GM23338 (cell line): ENCODE measurements around the gene TBKBP1.

Source experiments
- CREB1 ChIP-seq: fragments of 250-450 bp; sonication (Bioruptor Pico); IDR thresholded peaks from 2 replicates; pipeline ENCODE4 v1.5.0; 2020; ENCODE audit warnings: low read depth, mild to moderate bottlenecking, moderate library complexity
- EZH2 ChIP-seq: fragments of 200-600 bp; sonication (generic); IDR thresholded peaks from one replicate; pipeline ENCODE4 v1.8.0; 2017; ENCODE audit warnings: antibody characterized with exemption, mild to moderate bottlenecking, low read depth; ENCODE audit not compliant: unreplicated experiment
- EZH2phosphoT487 ChIP-seq: fragments of 200-600 bp; sonication (generic); IDR thresholded peaks from one replicate; pipeline ENCODE4 v1.8.1; 2018; ENCODE audit warnings: antibody characterized with exemption; ENCODE audit not compliant: unreplicated experiment
- JUNB ChIP-seq: IDR thresholded peaks from one replicate; pipeline ENCODE4 v1.6.1; 2016; ENCODE audit warnings: antibody characterized with exemption; ENCODE audit not compliant: unreplicated experiment
- NANOG ChIP-seq: IDR thresholded peaks from 2 replicates; pipeline ENCODE4 v1.6.1; 2016; ENCODE audit warnings: antibody characterized with exemption, borderline replicate concordance
- POLR2AphosphoS5 ChIP-seq: IDR thresholded peaks from 2 replicates; pipeline ENCODE4 v1.6.1; 2016; ENCODE audit warnings: antibody characterized with exemption, low read depth
- STAT1 ChIP-seq: IDR thresholded peaks from one replicate; pipeline ENCODE4 v1.6.1; 2016; ENCODE audit warnings: antibody characterized with exemption; ENCODE audit not compliant: unreplicated experiment
- ZNF114 ChIP-seq: fragments of 250-450 bp; sonication (Bioruptor Pico); IDR thresholded peaks from 2 replicates; pipeline ENCODE4 v1.5.0; 2020; ENCODE audit warnings: mild to moderate bottlenecking, moderate library complexity
- ZNF331 ChIP-seq: fragments of 250-450 bp; sonication (Bioruptor Pico); IDR thresholded peaks from 2 replicates; pipeline ENCODE4 v1.5.0; 2020; ENCODE audit warnings: low read depth, mild to moderate bottlenecking, moderate library complexity
- TF ChIP-seq, protein P1 (sequence below), 2 experiments: fragments of 200-600 bp in 1 of 2; sonication (generic) in 1 of 2; conservative IDR thresholded peaks; 2 replicates each; pipeline versions ENCODE4 v1.5.1 to v1.6.1; 2016 to 2017; ENCODE audit warnings: antibody characterized with exemption in 2 of 2, low read depth in 2 of 2, mild to moderate bottlenecking in 2 of 2, moderate library complexity in 1 of 2
- TF ChIP-seq, protein P2 (sequence below): IDR thresholded peaks from 2 replicates; pipeline ENCODE4 v1.6.1; 2016; ENCODE audit warnings: antibody characterized with exemption
- TF ChIP-seq, protein P3 (sequence below): IDR thresholded peaks from one replicate; pipeline ENCODE4 v1.6.1; 2018; ENCODE audit warnings: antibody characterized with exemption; ENCODE audit not compliant: unreplicated experiment
- TF ChIP-seq, protein P4 (sequence below): fragments of 250-450 bp; sonication (Bioruptor Pico); IDR thresholded peaks from 2 replicates; pipeline ENCODE4 v1.5.0; 2020; ENCODE audit warnings: mild to moderate bottlenecking, moderate library complexity

DNA sequence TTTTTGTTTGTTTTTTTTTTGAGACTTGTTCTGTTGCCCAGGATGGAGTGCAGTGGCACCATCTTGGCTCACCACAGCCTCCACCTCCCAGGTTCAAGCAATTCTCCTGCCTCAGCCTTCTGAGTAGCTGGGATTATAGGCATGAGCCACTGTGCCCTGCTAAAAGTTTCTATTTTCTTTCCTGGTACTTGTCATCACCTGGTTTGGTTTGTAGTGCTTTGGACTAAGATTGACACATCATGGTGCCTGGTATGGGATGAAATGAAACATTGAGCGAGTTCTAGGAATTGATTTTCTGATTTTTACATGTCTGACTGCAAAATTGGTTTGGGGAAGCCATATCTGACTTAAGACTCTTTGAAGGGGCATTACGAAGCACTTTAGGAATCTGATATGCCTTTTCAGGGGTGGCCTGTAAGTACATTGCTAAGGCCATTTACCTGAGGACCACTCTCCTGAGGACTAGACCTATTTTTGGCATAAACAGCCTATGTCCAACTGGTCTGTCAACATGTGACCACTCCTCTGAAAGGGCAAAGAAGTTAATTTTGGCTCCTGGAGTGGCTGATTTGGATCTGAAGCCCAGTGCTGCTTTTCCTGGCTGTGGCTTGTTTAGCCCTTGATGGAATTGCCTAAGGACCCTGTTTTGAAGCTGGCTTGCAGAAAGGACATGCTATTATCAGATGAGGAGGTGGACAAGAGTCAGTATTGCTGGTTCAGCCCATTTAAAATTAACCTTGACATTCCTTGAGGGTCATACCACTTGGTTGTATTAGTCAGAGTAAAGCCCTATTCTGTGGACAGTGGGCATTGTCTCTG lies 18.4 kb upstream of the TBKBP1 start:
- TF ChIP-seq, protein P1, sequence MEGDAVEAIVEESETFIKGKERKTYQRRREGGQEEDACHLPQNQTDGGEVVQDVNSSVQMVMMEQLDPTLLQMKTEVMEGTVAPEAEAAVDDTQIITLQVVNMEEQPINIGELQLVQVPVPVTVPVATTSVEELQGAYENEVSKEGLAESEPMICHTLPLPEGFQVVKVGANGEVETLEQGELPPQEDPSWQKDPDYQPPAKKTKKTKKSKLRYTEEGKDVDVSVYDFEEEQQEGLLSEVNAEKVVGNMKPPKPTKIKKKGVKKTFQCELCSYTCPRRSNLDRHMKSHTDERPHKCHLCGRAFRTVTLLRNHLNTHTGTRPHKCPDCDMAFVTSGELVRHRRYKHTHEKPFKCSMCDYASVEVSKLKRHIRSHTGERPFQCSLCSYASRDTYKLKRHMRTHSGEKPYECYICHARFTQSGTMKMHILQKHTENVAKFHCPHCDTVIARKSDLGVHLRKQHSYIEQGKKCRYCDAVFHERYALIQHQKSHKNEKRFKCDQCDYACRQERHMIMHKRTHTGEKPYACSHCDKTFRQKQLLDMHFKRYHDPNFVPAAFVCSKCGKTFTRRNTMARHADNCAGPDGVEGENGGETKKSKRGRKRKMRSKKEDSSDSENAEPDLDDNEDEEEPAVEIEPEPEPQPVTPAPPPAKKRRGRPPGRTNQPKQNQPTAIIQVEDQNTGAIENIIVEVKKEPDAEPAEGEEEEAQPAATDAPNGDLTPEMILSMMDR (conservative IDR thresholded peaks at IDR 0.05; ENCODE audit: low read depth in 2 of 2), result no peak
- TF ChIP-seq POLR2AphosphoS5, result no peak
- no peak for TF ChIP-seq EZH2
- no peak for TF ChIP-seq EZH2phosphoT487
- TF ChIP-seq JUNB, result no peak
- TF ChIP-seq CREB1 (CRISPR knock-in tag), result no peak
- no peak for TF ChIP-seq ZNF331 (CRISPR knock-in tag)
- TF ChIP-seq STAT1, result no peak
- TF ChIP-seq, protein P2, sequence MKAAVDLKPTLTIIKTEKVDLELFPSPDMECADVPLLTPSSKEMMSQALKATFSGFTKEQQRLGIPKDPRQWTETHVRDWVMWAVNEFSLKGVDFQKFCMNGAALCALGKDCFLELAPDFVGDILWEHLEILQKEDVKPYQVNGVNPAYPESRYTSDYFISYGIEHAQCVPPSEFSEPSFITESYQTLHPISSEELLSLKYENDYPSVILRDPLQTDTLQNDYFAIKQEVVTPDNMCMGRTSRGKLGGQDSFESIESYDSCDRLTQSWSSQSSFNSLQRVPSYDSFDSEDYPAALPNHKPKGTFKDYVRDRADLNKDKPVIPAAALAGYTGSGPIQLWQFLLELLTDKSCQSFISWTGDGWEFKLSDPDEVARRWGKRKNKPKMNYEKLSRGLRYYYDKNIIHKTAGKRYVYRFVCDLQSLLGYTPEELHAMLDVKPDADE, result no peak
- TF ChIP-seq, protein P3, sequence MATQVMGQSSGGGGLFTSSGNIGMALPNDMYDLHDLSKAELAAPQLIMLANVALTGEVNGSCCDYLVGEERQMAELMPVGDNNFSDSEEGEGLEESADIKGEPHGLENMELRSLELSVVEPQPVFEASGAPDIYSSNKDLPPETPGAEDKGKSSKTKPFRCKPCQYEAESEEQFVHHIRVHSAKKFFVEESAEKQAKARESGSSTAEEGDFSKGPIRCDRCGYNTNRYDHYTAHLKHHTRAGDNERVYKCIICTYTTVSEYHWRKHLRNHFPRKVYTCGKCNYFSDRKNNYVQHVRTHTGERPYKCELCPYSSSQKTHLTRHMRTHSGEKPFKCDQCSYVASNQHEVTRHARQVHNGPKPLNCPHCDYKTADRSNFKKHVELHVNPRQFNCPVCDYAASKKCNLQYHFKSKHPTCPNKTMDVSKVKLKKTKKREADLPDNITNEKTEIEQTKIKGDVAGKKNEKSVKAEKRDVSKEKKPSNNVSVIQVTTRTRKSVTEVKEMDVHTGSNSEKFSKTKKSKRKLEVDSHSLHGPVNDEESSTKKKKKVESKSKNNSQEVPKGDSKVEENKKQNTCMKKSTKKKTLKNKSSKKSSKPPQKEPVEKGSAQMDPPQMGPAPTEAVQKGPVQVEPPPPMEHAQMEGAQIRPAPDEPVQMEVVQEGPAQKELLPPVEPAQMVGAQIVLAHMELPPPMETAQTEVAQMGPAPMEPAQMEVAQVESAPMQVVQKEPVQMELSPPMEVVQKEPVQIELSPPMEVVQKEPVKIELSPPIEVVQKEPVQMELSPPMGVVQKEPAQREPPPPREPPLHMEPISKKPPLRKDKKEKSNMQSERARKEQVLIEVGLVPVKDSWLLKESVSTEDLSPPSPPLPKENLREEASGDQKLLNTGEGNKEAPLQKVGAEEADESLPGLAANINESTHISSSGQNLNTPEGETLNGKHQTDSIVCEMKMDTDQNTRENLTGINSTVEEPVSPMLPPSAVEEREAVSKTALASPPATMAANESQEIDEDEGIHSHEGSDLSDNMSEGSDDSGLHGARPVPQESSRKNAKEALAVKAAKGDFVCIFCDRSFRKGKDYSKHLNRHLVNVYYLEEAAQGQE, result no peak
- TF ChIP-seq NANOG, result no peak
- TF ChIP-seq, protein P4, sequence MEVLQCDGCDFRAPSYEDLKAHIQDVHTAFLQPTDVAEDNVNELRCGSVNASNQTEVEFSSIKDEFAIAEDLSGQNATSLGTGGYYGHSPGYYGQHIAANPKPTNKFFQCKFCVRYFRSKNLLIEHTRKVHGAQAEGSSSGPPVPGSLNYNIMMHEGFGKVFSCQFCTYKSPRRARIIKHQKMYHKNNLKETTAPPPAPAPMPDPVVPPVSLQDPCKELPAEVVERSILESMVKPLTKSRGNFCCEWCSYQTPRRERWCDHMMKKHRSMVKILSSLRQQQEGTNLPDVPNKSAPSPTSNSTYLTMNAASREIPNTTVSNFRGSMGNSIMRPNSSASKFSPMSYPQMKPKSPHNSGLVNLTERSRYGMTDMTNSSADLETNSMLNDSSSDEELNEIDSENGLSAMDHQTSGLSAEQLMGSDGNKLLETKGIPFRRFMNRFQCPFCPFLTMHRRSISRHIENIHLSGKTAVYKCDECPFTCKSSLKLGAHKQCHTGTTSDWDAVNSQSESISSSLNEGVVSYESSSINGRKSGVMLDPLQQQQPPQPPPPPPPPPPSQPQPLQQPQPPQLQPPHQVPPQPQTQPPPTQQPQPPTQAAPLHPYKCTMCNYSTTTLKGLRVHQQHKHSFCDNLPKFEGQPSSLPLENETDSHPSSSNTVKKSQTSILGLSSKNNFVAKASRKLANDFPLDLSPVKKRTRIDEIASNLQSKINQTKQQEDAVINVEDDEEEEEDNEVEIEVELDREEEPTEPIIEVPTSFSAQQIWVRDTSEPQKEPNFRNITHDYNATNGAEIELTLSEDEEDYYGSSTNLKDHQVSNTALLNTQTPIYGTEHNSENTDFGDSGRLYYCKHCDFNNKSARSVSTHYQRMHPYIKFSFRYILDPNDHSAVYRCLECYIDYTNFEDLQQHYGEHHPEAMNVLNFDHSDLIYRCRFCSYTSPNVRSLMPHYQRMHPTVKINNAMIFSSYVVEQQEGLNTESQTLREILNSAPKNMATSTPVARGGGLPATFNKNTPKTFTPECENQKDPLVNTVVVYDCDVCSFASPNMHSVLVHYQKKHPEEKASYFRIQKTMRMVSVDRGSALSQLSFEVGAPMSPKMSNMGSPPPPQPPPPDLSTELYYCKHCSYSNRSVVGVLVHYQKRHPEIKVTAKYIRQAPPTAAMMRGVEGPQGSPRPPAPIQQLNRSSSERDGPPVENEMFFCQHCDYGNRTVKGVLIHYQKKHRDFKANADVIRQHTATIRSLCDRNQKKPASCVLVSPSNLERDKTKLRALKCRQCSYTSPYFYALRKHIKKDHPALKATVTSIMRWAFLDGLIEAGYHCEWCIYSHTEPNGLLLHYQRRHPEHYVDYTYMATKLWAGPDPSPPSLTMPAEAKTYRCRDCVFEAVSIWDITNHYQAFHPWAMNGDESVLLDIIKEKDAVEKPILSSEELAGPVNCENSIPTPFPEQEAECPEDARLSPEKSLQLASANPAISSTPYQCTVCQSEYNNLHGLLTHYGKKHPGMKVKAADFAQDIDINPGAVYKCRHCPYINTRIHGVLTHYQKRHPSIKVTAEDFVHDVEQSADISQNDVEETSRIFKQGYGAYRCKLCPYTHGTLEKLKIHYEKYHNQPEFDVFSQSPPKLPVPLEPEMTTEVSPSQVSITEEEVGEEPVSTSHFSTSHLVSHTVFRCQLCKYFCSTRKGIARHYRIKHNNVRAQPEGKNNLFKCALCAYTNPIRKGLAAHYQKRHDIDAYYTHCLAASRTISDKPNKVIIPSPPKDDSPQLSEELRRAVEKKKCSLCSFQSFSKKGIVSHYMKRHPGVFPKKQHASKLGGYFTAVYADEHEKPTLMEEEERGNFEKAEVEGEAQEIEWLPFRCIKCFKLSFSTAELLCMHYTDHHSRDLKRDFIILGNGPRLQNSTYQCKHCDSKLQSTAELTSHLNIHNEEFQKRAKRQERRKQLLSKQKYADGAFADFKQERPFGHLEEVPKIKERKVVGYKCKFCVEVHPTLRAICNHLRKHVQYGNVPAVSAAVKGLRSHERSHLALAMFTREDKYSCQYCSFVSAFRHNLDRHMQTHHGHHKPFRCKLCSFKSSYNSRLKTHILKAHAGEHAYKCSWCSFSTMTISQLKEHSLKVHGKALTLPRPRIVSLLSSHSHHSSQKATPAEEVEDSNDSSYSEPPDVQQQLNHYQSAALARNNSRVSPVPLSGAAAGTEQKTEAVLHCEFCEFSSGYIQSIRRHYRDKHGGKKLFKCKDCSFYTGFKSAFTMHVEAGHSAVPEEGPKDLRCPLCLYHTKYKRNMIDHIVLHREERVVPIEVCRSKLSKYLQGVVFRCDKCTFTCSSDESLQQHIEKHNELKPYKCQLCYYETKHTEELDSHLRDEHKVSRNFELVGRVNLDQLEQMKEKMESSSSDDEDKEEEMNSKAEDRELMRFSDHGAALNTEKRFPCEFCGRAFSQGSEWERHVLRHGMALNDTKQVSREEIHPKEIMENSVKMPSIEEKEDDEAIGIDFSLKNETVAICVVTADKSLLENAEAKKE (CRISPR knock-in tag), result no peak
- no peak for TF ChIP-seq ZNF114
